DND-41 (cell line): ENCODE results near the gene CHN1.

Experiments
- CTCF ChIP-seq: IDR thresholded peaks from 2 replicates; pipeline ENCODE4 v1.5.1; 2012; ENCODE audit warnings: borderline replicate concordance, low read length, moderate library complexity, mild to moderate bottlenecking; ENCODE audit not compliant: poor library complexity, severe bottlenecking; ENCODE audit errors: extremely low read depth
- EZH2 ChIP-seq: IDR thresholded peaks from 3 replicates; pipeline ENCODE4 v1.6.1; 2012; ENCODE audit warnings: borderline replicate concordance, low read depth, mild to moderate bottlenecking, moderate library complexity, low read length, inconsistent platforms; ENCODE audit not compliant: severe bottlenecking

- TF ChIP-seq CTCF (no peak), EZH2 (no peak)
Observed at GRCh38 chr2:174893018-174893417, 112.2 kb downstream of the CHN1 start.
